Mammary epithelial cell (primary cell): ENCODE results near the gene DLD.

Source experiments
- CTCF ChIP-seq, 2 donors: IDR thresholded peaks in 1 of 2; conservative IDR thresholded peaks in 1 of 2; 2 replicates each; pipeline ENCODE4 v1.5.1; 2011 to 2012; ENCODE audit warnings: inconsistent platforms in 2 of 2, low read length in 2 of 2, mild to moderate bottlenecking in 2 of 2, control low read depth in 1 of 2, low read depth in 1 of 2; ENCODE audit not compliant: insufficient read depth in 1 of 2; ENCODE audit errors: extremely low read depth in 1 of 2
- EZH2 ChIP-seq: IDR thresholded peaks from 2 replicates; pipeline ENCODE4 v1.6.1; 2012; ENCODE audit warnings: low read length, inconsistent platforms, borderline replicate concordance

DNA sequence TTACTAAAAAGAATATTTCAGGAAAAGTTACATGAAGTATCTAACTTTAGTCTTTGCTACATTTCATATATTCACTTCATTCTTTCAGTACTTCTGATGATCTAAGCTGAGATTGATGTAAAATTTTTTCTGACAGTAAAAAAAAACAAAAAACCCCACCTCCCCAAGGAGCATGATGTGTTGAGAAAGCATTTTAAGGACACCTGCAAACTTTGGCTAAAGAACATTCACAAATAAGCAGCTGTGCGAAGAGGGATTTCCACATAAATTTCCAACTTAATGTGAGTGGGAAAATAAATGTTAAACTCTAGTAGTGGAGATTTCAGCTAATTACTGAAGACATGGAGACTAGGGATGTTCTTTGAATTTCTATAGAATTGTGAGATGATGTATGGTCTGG is 35.5 kb downstream of the DLD start:
- TF ChIP-seq CTCF (conservative IDR thresholded peaks at IDR 0.05 in 1 of 2, IDR thresholded peaks at IDR 0.05 in 1 of 2; ENCODE audit: extremely low read depth in 1 of 2, insufficient read depth in 1 of 2, low read depth in 1 of 2, low read length in 2 of 2) (no peak), EZH2 (no peak)
